Left cardiac atrium (tissue), 4 donors: ENCODE results near the gene UBE2E3. TPM values are rescaled to one million over a fixed set of nuclear protein-coding genes. Genes with fewer than 3 reads are reported as not detected.
"Not testable (repeated sequence)": the region's sequence is repeated elsewhere in the genome, so short reads cannot be mapped to it uniquely, and the experiment has no call there.

Experiments used
- ATAC-seq, 2 donors: fragments of 200-7000 bp; cut with Tn5 transposase; one replicate each; pipeline ENCODE4 v1.9.1; 2020; ENCODE audit warnings: mild to moderate bottlenecking in 2 of 2, moderate library complexity in 2 of 2
- DNase-seq: peaks from one replicate; pipeline ENCODE4 v3.0.0-alpha.2; 2020
- intact Hi-C, 2 donors: fragments of 100-400 bp; cut with DNase I; formaldehyde crosslinking; loops; one replicate each; pipeline versions ENCODE4 v1.14.1 to v1.15.1; 2022 to 2023
- total RNA-seq, 2 donors: library from RNA; stranded (reverse); fragmentation: NEBNext Ultra II Directional; extraction: Animal tissue kit (Norgen Biotek cat#: 25700); gene quantifications; one replicate each; pipeline ENCODE4 v1.2.1, GENCODE V29; 2021
- donor health status: DM: no; HTN: yes; CAD: no.
- donor health status: DM: no; HTN: yes; CAD: no; lungs with severe emphysema.
- donor health status: DM: yes; HTN: yes; CAD: no.
- donor health status: Dilated cardiomyopathy.

Gene UBE2E3
- total RNA-seq, 2 donors from 2014 or later: 50.5 to 57.7 TPM

GRCh38 chr2:181063696-181064095 is 83.3 kb downstream of the UBE2E3 start:
- no peak for DNase-seq
- no peak for ATAC-seq
- intact Hi-C loops: no loop called here

GRCh38 chr2:181065458-181065857 is 85.1 kb downstream of the UBE2E3 start:
- intact Hi-C loops: no loop called here
- DNase-seq (no peak), ATAC-seq (no peak)

GRCh38 chr2:181066333-181066732 is 85.9 kb downstream of the UBE2E3 start:
- DNase-seq (no peak), ATAC-seq (no peak)
- intact Hi-C loops: no loop called here

- intact Hi-C loops: loop anchor here in 1 of 2 donors (10.0 kb wide), 2 partner anchors 395 to 645 kb away; no protein-coding TSS in a partner anchor
- no peak for DNase-seq
- ATAC-seq: peak in 1 of 2 donors; percentile 73
Observed at GRCh38 chr2:181070119-181070835, 89.9 kb downstream of the UBE2E3 start.

GRCh38 chr2:181070836-181071200 is 90.4 kb downstream of the UBE2E3 start:
- intact Hi-C loops: loop anchor here in 1 of 2 donors (10.0 kb wide), 2 partner anchors 394 to 644 kb away; no protein-coding TSS in a partner anchor
- ATAC-seq (no peak), DNase-seq (no peak)

GRCh38 chr2:181072486-181073235 is 92.3 kb downstream of the UBE2E3 start:
- intact Hi-C loops: loop anchor here in 1 of 2 donors (10.0 kb wide), 2 partner anchors 392 to 642 kb away; no protein-coding TSS in a partner anchor
- ATAC-seq (no peak), DNase-seq (no peak)

GRCh38 chr2:181073896-181074295 is 93.5 kb downstream of the UBE2E3 start:
- DNase-seq (no peak), ATAC-seq (no peak)
- intact Hi-C loops: loop anchor here in 1 of 2 donors (10.0 kb wide), 2 partner anchors 391 to 641 kb away; no protein-coding TSS in a partner anchor

- ATAC-seq (no peak), DNase-seq (no peak)
- intact Hi-C loops: loop anchor here in 1 of 2 donors (10.0 kb wide), 2 partner anchors 390 to 640 kb away; no protein-coding TSS in a partner anchor
Observed at GRCh38 chr2:181074457-181074856, 94.1 kb downstream of the UBE2E3 start.

GRCh38 chr2:181076658-181077057 is 96.3 kb downstream of the UBE2E3 start:
- DNase-seq (no peak), ATAC-seq (no peak)
- intact Hi-C loops: loop anchor here in 1 of 2 donors (10.0 kb wide), 2 partner anchors 388 to 638 kb away; no protein-coding TSS in a partner anchor

GRCh38 chr2:181077128-181077709 is 96.8 kb downstream of the UBE2E3 start:
- intact Hi-C loops: loop anchor here in 1 of 2 donors (10.0 kb wide), 2 partner anchors 388 to 638 kb away; no protein-coding TSS in a partner anchor
- no peak for DNase-seq
- ATAC-seq: peak; percentile 53 to 78

- intact Hi-C loops: no loop called here
- ATAC-seq (no peak), DNase-seq (no peak)
Observed at GRCh38 chr2:181083140-181083539, 102.7 kb downstream of the UBE2E3 start.

GRCh38 chr2:181085734-181086133 is 105.3 kb downstream of the UBE2E3 start:
- intact Hi-C loops: no loop called here
- DNase-seq (no peak), ATAC-seq (no peak)

GRCh38 chr2:181091920-181092319 is 111.5 kb downstream of the UBE2E3 start:
- intact Hi-C loops: not testable (repeated sequence)

GRCh38 chr2:181095486-181095885 is 115.1 kb downstream of the UBE2E3 start:
- no peak for DNase-seq
- ATAC-seq: no peak
- intact Hi-C loops: no loop called here

More at GRCh38 chr2:181091920-181092319, 111.5 kb downstream of the UBE2E3 start:
- not testable (repeated sequence) for DNase-seq, ATAC-seq

GRCh38 chr2:181103659-181104058 is 123.3 kb downstream of the UBE2E3 start:
- no peak for ATAC-seq
- no peak for DNase-seq
- intact Hi-C loops: loop anchor here (2.0 to 10.0 kb wide), 3 partner anchors 361 to 611 kb away; no protein-coding TSS in a partner anchor

- no peak for DNase-seq
- no peak for ATAC-seq
- intact Hi-C loops: loop anchor here (2.0 to 10.0 kb wide), 3 partner anchors 360 to 610 kb away; no protein-coding TSS in a partner anchor
Observed at GRCh38 chr2:181104512-181105115, 124.2 kb downstream of the UBE2E3 start.

GRCh38 chr2:181105562-181105961 is 125.2 kb downstream of the UBE2E3 start:
- intact Hi-C loops: loop anchor here (2.0 to 10.0 kb wide), 3 partner anchors 359 to 609 kb away; no protein-coding TSS in a partner anchor
- ATAC-seq (no peak), DNase-seq (no peak)

- no peak for DNase-seq
- ATAC-seq: no peak
- intact Hi-C loops: loop anchor here (10.0 kb wide), 2 partner anchors 359 to 609 kb away; no protein-coding TSS in a partner anchor
Observed at GRCh38 chr2:181106229-181106628, 125.8 kb downstream of the UBE2E3 start.
